K562 (cell line): ENCODE measurements around the gene TMSB10. TPM values are rescaled to one million over a fixed set of nuclear protein-coding genes. Genes with fewer than 3 reads are reported as not detected.
A peak's percentile ranks its signal among the peaks of the same experiment; 100 is the strongest.

Experiments
- EP400 ChIP-seq: fragments of 450-650 bp; IDR thresholded peaks from 2 replicates; pipeline ENCODE4 v1.6.1; 2017; ENCODE audit warnings: antibody characterized with exemption, mild to moderate bottlenecking, moderate library complexity
- EZH2 ChIP-seq: IDR thresholded peaks from 2 replicates; pipeline ENCODE4 v1.6.1; 2012; ENCODE audit warnings: low read depth, mild to moderate bottlenecking, inconsistent platforms, low read length, borderline replicate concordance
- FOXM1 ChIP-seq, 2 experiments: fragments of 450-650 bp in 1 of 2; sonication (generic) in 1 of 2; formaldehyde crosslinking in 1 of 2; IDR thresholded peaks; 2 replicates each; pipeline versions ENCODE4 v1.6.1 to v1.9.0; 2017 to 2022; ENCODE audit warnings: low read depth in 2 of 2, mild to moderate bottlenecking in 2 of 2, missing genetic modification reagents in 1 of 2, moderate library complexity in 1 of 2
- HDAC3 ChIP-seq: fragments of 450-650 bp; IDR thresholded peaks from 2 replicates; pipeline ENCODE4 v1.6.1; 2018; ENCODE audit warnings: borderline replicate concordance, mild to moderate bottlenecking, moderate library complexity; ENCODE audit not compliant: partially characterized antibody
- MEF2D ChIP-seq: conservative IDR thresholded peaks from 2 replicates; pipeline ENCODE4 v1.6.1; 2016; ENCODE audit warnings: low read depth, missing genetic modification characterization, missing compliant biosample characterization
- MYNN ChIP-seq, 2 experiments: sonication (generic); formaldehyde crosslinking in 1 of 2; IDR thresholded peaks; 2 replicates each; pipeline versions ENCODE4 v1.5.0 to v1.6.1; 2016 to 2020; ENCODE audit warnings: antibody characterized with exemption in 1 of 2, missing genetic modification reagents in 1 of 2
- PTBP1 ChIP-seq: fragments of 200-400 bp; formaldehyde crosslinking; IDR thresholded peaks from 2 replicates; pipeline ENCODE4 v1.6.1; 2017; ENCODE audit warnings: low read depth, low read length
- RAD21 ChIP-seq, 2 experiments: fragments of 250-450 bp in 1 of 2; fragments of 450-650 bp in 1 of 2; sonication (Bioruptor Pico) in 1 of 2; formaldehyde crosslinking in 1 of 2; IDR thresholded peaks in 1 of 2; conservative IDR thresholded peaks in 1 of 2; 2 replicates each; pipeline versions ENCODE4 v1.4.0 to v1.8.0; 2020 to 2022; ENCODE audit warnings: mild to moderate bottlenecking in 2 of 2, moderate library complexity in 1 of 2
- RBFOX2 ChIP-seq: fragments of 200-400 bp; formaldehyde crosslinking; IDR thresholded peaks from 2 replicates; pipeline ENCODE4 v1.6.1; 2017; ENCODE audit warnings: low read depth, mild to moderate bottlenecking, low read length, moderate library complexity
- SAP30 ChIP-seq: fragments of 200-600 bp; sonication (generic); IDR thresholded peaks from 2 replicates; pipeline ENCODE4 v1.6.1; 2012; ENCODE audit warnings: borderline replicate concordance, low read depth, mild to moderate bottlenecking, moderate library complexity, low read length, control low read depth, inconsistent platforms; ENCODE audit not compliant: insufficient read depth, poor library complexity, severe bottlenecking
- SMARCE1 ChIP-seq: fragments of 450-650 bp; IDR thresholded peaks from 2 replicates; pipeline ENCODE4 v1.7.1; 2016; ENCODE audit warnings: mild to moderate bottlenecking
- TCFL5 ChIP-seq: fragments of 250-450 bp; sonication (Bioruptor Pico); conservative IDR thresholded peaks from 2 replicates; pipeline ENCODE4 v1.6.1; 2021; ENCODE audit warnings: mild to moderate bottlenecking, moderate library complexity, matching md5 sums
- TEAD1 ChIP-seq, 2 experiments: fragments of 450-650 bp in 1 of 2; sonication (generic) in 1 of 2; formaldehyde crosslinking; IDR thresholded peaks; 2 replicates each; pipeline versions ENCODE4 v1.4.0 to v1.8.0; 2020 to 2022; ENCODE audit warnings: mild to moderate bottlenecking in 2 of 2, missing genetic modification reagents in 1 of 2
- polyA plus RNA-seq, 8 experiments: library from polyadenylated mRNA; depleted of rRNA in 4 of 8; stranded (reverse) in 5 of 8; unstranded in 3 of 8; fragments of >200 nt; fragmentation: Nextera tagmentation in 2 of 8; fragmentation: Illumina TruSeq in 1 of 8; extraction: Ambion mirVana in 2 of 8; extraction: Trizol in 1 of 8; gene quantifications; 2 replicates each; pipeline versions ENCODE4 v1.2.1 to v1.2.3, GENCODE V29; 2011 to 2014; ENCODE audit warnings: inconsistent platforms in 1 of 8, missing spikeins in 1 of 8
- total RNA-seq, 7 experiments: library from RNA; depleted of rRNA in 6 of 7; stranded (reverse); fragments of >200 nt in 6 of 7; fragmentation: Illumina TruSeq in 2 of 7; extraction: Trizol in 2 of 7; gene quantifications; 2 replicates each; pipeline versions ENCODE4 v1.2.1 to v1.2.3, GENCODE V29; 2011 to 2021; ENCODE audit warnings: low replicate concordance in 1 of 7
- TF ChIP-seq, protein P1 (sequence below), 3 experiments: fragments of 200-800 bp in 1 of 3; sonication (Bioruptor generic) in 1 of 3; sonication (generic) in 1 of 3; formaldehyde crosslinking in 1 of 3; IDR thresholded peaks; 2 replicates each; pipeline versions ENCODE4 v1.6.1 to v1.8.0; 2016 to 2022; ENCODE audit warnings: mild to moderate bottlenecking in 2 of 3, missing compliant biosample characterization in 2 of 3, missing genetic modification characterization in 2 of 3, missing genetic modification reagents in 1 of 3
- TF ChIP-seq, protein P2 (sequence below), 2 experiments: fragments of 450-650 bp; IDR thresholded peaks; 2 replicates each; pipeline ENCODE4 v1.6.1; 2016; ENCODE audit warnings: mild to moderate bottlenecking in 2 of 2, borderline replicate concordance in 1 of 2, low read depth in 1 of 2, moderate library complexity in 1 of 2

The TMSB10 gene
- total and polyA plus RNA-seq, 9 of the 15 experiments (the other 6 are each of a cell fraction or from before 2014, with no cell fraction given) = 382 to 2,226 (median 959) TPM

DNA sequence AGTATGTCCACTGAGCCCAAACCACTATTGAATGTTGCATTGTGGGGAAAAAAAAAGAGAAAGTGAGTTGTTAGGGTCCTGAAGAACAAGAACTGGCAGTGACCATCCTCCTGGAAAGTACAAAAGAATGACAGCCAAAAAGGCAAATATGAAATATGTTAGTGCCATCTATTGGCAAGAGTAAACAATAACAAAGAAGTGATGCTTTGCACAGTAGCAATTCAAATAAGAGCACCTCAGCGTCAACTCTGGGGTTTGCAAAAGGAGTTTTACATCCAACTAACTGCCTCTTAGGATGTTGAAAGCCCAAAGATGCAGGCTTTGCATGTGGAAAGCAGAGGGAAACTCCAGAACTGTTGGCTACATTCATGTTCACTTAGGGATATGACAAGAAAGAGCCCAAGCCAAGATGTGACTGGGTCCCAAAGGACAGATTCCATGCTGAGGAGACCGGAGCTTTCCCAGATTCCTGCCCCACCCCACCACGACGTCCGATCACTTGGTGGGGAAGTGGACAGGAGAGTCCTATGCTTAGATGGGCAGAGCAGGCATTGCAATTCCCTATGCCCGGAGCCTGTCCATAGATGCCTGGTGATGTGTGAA is 40.2 kb upstream of the TMSB10 start (continued):
- TF ChIP-seq SMARCE1 (no peak), RAD21 (CRISPR knock-in tag; conservative IDR thresholded peaks at IDR 0.05 in 1 of 2, IDR thresholded peaks at IDR 0.05 in 1 of 2) (peak; percentile 68 to 76), FOXM1 (IDR thresholded peaks at IDR 0.05; ENCODE audit: low read depth) (no peak), FOXM1 (CRISPR knock-in tag; IDR thresholded peaks at IDR 0.05; ENCODE audit: low read depth) (no peak), EZH2 (no peak), TEAD1 (CRISPR knock-in tag; IDR thresholded peaks at IDR 0.05) (no peak), EP400 (no peak), HDAC3 (no peak), TCFL5 (CRISPR knock-in tag) (no peak), MEF2D (tag) (no peak), PTBP1 (no peak), SAP30 (no peak), RBFOX2 (no peak), MYNN (IDR thresholded peaks at IDR 0.05) (no peak), MYNN (CRISPR knock-in tag; IDR thresholded peaks at IDR 0.05) (no peak)
- TF ChIP-seq, protein P1, sequence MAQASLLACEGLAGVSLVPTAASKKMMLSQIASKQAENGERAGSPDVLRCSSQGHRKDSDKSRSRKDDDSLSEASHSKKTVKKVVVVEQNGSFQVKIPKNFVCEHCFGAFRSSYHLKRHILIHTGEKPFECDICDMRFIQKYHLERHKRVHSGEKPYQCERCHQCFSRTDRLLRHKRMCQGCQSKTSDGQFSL (CRISPR knock-in tag; IDR thresholded peaks at IDR 0.05) = no peak
- TF ChIP-seq, protein P1 (tag; IDR thresholded peaks at IDR 0.05) = no peak
- TF ChIP-seq, protein P2, sequence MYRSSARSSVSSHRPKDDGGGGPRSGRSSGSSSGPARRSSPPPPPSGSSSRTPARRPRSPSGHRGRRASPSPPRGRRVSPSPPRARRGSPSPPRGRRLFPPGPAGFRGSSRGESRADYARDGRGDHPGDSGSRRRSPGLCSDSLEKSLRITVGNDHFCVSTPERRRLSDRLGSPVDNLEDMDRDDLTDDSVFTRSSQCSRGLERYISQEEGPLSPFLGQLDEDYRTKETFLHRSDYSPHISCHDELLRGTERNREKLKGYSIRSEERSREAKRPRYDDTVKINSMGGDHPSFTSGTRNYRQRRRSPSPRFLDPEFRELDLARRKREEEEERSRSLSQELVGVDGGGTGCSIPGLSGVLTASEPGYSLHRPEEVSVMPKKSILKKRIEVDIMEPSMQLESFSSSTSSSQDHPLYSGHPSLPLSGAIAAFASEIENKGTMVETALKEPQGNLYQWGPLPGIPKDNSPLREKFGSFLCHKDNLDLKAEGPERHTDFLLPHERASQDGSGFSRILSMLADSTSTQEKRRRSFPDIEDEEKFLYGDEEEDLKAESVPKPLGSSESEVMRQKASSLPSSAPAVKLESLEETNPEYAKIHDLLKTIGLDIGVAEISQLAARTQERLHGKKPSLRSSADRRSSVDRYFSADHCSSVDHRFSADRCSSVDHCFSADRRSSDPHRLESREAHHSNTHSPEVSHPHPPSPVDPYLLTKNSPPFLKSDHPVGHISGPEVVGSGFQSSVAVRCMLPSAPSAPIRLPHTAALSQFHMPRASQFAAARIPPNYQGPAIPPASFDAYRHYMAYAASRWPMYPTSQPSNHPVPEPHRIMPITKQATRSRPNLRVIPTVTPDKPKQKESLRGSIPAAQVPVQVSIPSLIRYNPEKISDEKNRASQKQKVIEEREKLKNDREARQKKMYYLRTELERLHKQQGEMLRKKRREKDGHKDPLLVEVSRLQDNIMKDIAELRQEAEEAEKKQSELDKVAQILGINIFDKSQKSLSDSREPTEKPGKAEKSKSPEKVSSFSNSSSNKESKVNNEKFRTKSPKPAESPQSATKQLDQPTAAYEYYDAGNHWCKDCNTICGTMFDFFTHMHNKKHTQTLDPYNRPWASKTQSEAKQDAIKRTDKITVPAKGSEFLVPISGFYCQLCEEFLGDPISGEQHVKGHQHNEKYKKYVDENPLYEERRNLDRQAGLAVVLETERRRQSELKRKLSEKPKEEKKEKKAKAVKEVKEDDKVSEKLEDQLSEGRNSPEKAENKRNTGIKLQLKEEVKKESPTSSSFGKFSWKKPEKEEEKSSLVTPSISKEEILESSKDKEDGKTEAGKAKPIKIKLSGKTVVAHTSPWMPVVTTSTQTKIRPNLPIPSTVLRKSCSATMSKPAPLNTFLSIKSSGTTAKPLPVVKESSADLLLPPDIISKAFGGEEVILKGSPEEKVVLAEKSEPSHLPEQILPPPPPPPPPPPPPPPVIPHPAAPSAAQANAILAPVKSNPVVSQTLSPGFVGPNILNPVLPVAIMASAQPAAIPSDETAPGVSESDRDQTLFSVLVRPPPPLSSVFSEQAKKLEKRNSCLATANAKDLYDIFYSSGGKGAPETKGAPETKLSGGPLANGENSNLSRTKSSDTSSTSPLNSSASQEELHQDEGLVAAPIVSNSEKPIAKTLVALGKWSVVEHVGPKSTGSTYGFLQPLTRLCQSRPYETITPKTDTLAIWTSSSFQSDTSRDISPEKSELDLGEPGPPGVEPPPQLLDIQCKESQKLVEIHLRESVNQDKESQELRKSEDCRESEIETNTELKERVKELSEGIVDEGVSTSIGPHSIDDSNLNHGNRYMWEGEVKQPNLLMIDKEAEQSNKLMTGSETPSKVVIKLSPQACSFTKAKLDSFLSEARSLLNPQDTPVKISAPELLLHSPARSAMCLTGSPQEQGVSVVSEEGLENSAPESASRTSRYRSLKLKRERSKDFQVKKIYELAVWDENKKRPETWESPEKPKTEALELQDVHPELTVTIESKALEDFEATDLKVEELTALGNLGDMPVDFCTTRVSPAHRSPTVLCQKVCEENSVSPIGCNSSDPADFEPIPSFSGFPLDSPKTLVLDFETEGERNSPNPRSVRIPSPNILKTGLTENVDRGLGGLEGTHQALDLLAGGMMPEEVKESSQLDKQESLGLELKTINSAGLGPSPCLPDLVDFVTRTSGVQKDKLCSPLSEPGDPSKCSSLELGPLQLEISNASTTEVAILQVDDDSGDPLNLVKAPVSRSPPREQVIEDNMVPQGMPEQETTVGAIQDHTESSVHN (IDR thresholded peaks at IDR 0.05; ENCODE audit: borderline replicate concordance in 1 of 2, low read depth in 1 of 2) = no peak
- TF ChIP-seq, all 486 proteins: peak for 5
